Neuronal stem cell (in vitro differentiated cells): ENCODE results near the gene FGD3.
A peak's percentile ranks its signal among the peaks of the same experiment; 100 is the strongest.

ENCODE experiments used
- DNase-seq: peaks from one replicate; pipeline ENCODE4 v3.0.0-alpha.2; 2013; ENCODE audit warnings: low spot score
- H2AFZ ChIP-seq: one replicate; pipeline ENCODE4 v1.6.1; 2013; ENCODE audit warnings: mild to moderate bottlenecking, low read length, inconsistent platforms
- H2AK5ac ChIP-seq: 2 replicates; pipeline ENCODE4 v1.6.1; 2013; ENCODE audit warnings: low read depth, mild to moderate bottlenecking, inconsistent platforms, low read length, moderate library complexity, mixed read lengths
- H2BK120ac ChIP-seq: 2 replicates; pipeline ENCODE4 v1.6.1; 2013; ENCODE audit warnings: low read depth, mild to moderate bottlenecking, inconsistent platforms, low read length, moderate library complexity, mixed read lengths
- H2BK12ac ChIP-seq: one replicate; pipeline ENCODE4 v1.6.1; 2013; ENCODE audit warnings: low read length, inconsistent platforms
- H2BK15ac ChIP-seq: 2 replicates; pipeline ENCODE4 v1.6.1; 2013; ENCODE audit warnings: mild to moderate bottlenecking, low read length, inconsistent platforms, mixed read lengths
- H2BK5ac ChIP-seq: one replicate; pipeline ENCODE4 v1.6.1; 2013; ENCODE audit warnings: inconsistent platforms, mild to moderate bottlenecking, low read length, moderate library complexity
- H3K14ac ChIP-seq: one replicate; pipeline ENCODE4 v1.6.1; 2013; ENCODE audit warnings: low read length, inconsistent platforms
- H3K18ac ChIP-seq: 2 replicates; pipeline ENCODE4 v1.6.1; 2013; ENCODE audit warnings: low read length, inconsistent platforms
- H3K23ac ChIP-seq: 2 replicates; pipeline ENCODE4 v1.6.1; 2013; ENCODE audit warnings: low read depth, mild to moderate bottlenecking, mixed read lengths, low read length, inconsistent platforms; ENCODE audit not compliant: poor library complexity
- H3K27ac ChIP-seq: replicated peaks from 3 replicates; pipeline ENCODE4 v1.5.1; 2013; ENCODE audit warnings: low read length, inconsistent platforms
- H3K27me3 ChIP-seq, 3 experiments: 2 replicates each; pipeline ENCODE4 v1.6.1; 2013; ENCODE audit warnings: low read length in 3 of 3, mild to moderate bottlenecking in 2 of 3, inconsistent platforms in 1 of 3, low read depth in 1 of 3, mixed read lengths in 1 of 3, moderate library complexity in 1 of 3; ENCODE audit not compliant: control insufficient read depth in 3 of 3, insufficient read depth in 3 of 3
- H3K36me3 ChIP-seq, 2 donors: replicated peaks in 1 of 2; 2 replicates each; pipeline ENCODE4 v1.6.1; 2013; ENCODE audit warnings: low read length in 2 of 2; ENCODE audit not compliant: control insufficient read depth in 2 of 2, insufficient read depth in 2 of 2
- H3K4ac ChIP-seq: 2 replicates; pipeline ENCODE4 v1.6.1; 2013; ENCODE audit warnings: inconsistent platforms, mild to moderate bottlenecking, low read length, moderate library complexity
- H3K4me1 ChIP-seq, 2 donors: 1 replicate in 1 of 2; 2 replicates in 1 of 2; pipeline ENCODE4 v1.6.1; 2013; ENCODE audit warnings: low read length in 2 of 2, low read depth in 1 of 2; ENCODE audit not compliant: control insufficient read depth in 2 of 2, insufficient read depth in 1 of 2
- H3K4me2 ChIP-seq: one replicate; pipeline ENCODE4 v1.6.1; 2013; ENCODE audit warnings: mild to moderate bottlenecking, low read length, inconsistent platforms; ENCODE audit not compliant: insufficient read depth, poor library complexity, severe bottlenecking
- H3K4me3 ChIP-seq, 2 donors: 2 replicates each; pipeline ENCODE4 v1.5.1; 2013; ENCODE audit warnings: low read length in 2 of 2, mild to moderate bottlenecking in 2 of 2, inconsistent platforms in 1 of 2, moderate library complexity in 1 of 2
- H3K79me1 ChIP-seq: one replicate; pipeline ENCODE4 v1.6.1; 2013; ENCODE audit warnings: low read depth, mild to moderate bottlenecking, inconsistent platforms, low read length, moderate library complexity
- H3K9ac ChIP-seq: one replicate; pipeline ENCODE4 v1.6.1; 2013; ENCODE audit warnings: mild to moderate bottlenecking, low read depth, low read length, inconsistent platforms; ENCODE audit not compliant: poor library complexity
- H3K9me3 ChIP-seq, 2 donors: replicated peaks in 1 of 2; 2 replicates each; pipeline versions ENCODE3 to v1.6.1; 2013; ENCODE audit warnings: low read length in 2 of 2, mild to moderate bottlenecking in 2 of 2, inconsistent platforms in 1 of 2, low read depth in 1 of 2, mixed read lengths in 1 of 2, moderate library complexity in 1 of 2; ENCODE audit not compliant: control insufficient read depth in 2 of 2, insufficient read depth in 1 of 2
- H4K8ac ChIP-seq: one replicate; pipeline ENCODE4 v1.6.1; 2013; ENCODE audit warnings: low read depth, mild to moderate bottlenecking, inconsistent platforms, low read length, moderate library complexity
- H4K91ac ChIP-seq: one replicate; pipeline ENCODE4 v1.6.1; 2013; ENCODE audit warnings: low read length, low read depth, mild to moderate bottlenecking, inconsistent platforms; ENCODE audit not compliant: poor library complexity
- WGBS, 2 donors: extraction: QIAGEN DNeasy Blood & Tissue Kit; methylation state at CpG; one replicate each; pipeline ENCODE4 v1.1.7; 2013; ENCODE audit warnings: missing lambda C conversion rate in 2 of 2, mixed read lengths in 1 of 2; ENCODE audit not compliant: insufficient read length in 2 of 2, insufficient replicate concordance in 1 of 2; ENCODE audit errors: extremely low coverage in 2 of 2; 5-methylcytosine and 5-hydroxymethylcytosine counted together

Gene FGD3

DNA sequence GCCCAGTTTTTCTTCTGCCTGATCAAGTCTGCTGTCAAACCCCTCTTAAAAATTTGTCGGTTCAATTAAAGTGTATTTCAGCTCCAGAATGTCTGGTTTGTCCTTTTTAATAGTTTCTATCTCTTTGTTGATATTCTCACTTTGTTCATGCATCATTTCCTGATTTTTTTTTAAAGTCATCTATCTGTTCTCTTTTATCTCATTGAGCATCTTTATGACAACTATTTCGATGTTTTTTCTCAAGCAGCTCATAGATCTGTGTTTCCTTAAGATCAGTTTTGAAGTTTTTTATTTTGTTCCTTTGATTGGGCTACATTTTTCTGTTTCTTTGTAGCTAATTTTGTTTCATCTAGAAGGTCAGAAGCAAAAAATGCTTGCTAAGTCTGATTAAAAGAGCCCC lies 53.7 kb downstream of the FGD3 start:
- H4K91ac ChIP-seq: no peak overlapping the region
- H2AK5ac ChIP-seq: no peak overlapping the region
- no peak overlapping the region for H3K4ac ChIP-seq
- no peak overlapping the region for H3K14ac ChIP-seq
- H3K4me3 ChIP-seq: no peak overlapping the region
- H3K18ac ChIP-seq: no peak overlapping the region
- H3K4me1 ChIP-seq: peaks cover 0 to 1% of the 10 kb centered on the region in 2 donors
- no peak overlapping the region for H4K8ac ChIP-seq
- H3K4me2 ChIP-seq: no peak overlapping the region
- no peak overlapping the region for H2BK12ac ChIP-seq
- H2AFZ ChIP-seq: no peak overlapping the region
- DNase-seq: no peak
- no peaks in the 10 kb centered on the region for H3K79me1 ChIP-seq
- no peak overlapping the region for H3K27ac ChIP-seq
- H2BK120ac ChIP-seq: no peak overlapping the region
- H3K9me3 ChIP-seq: no peaks in the 10 kb centered on the region
- no peak overlapping the region for H3K9ac ChIP-seq
- H2BK15ac ChIP-seq: no peak overlapping the region
- no peaks in the 10 kb centered on the region for H3K36me3 ChIP-seq
- no peaks in the 10 kb centered on the region for H3K27me3 ChIP-seq
- H2BK5ac ChIP-seq: no peak overlapping the region
- no CpG with 5 or more reads among the region's 2 CpGs for WGBS, 2 donors
- no peak overlapping the region for H3K23ac ChIP-seq

DNA sequence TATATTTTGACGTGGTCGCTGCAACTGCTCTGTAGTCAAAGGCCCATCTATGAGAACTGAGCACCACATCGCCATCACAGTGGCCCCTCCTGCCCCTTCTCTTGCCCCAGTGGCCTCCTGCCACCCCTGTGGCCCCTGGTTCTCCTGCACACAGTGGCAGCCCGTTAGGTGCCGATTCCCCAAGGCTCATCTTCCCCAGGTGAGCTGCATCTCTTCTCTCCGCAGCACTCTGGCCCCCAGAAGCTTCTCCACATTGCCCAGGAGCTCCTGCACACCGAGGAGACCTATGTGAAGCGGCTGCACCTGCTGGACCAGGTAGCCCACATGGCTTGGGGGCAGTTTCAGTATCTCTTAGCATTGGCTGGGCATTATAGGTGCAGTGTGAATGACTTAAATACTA lies 55.4 kb downstream of the FGD3 start:
- H3K4me2 ChIP-seq: no peak overlapping the region

DNA sequence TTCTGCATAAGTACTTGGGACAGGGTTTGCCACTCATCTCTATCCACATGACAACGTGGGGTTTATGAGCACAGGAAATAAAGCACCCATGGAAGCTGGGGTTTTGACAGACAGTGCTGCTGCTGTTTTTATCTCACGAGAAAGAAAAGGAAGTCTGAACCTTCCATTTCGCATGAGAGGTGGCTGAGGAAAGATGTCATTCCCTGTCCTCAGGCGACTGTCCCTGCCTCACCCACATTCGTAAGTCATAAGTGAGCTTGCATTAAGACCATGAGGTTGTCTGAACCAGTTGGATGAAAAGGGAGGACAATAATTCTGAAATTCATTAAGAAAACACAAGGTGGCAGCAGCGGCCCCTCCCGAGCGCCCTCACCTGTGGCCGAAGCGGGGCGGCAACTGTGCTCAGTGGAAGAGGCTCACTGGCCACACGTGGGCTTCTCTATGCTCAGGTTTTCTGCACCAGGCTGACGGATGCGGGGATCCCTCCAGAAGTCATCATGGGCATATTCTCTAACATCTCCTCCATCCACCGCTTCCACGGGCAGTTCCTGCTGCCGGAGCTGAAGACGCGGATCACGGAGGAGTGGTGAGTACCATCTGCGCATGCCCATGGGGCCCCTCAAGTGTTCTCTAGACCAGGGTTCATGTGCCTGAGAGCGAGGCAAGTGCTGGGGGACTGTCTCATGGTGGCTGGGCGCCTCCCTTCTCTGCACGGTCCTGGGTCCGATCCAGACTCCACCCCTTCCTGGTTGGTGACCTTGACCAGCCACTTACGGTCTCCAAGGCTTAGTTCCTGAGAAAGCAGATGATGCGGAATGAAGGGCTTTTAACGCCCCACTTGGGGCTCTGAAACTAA lies 56.5 kb downstream of the FGD3 start:
- peak overlapping the region; percentile 15 for H3K18ac ChIP-seq
- H3K4me1 ChIP-seq: peaks cover 0 to 1% of the 10 kb centered on the region in 2 donors
- H3K23ac ChIP-seq: no peak overlapping the region
- no peak overlapping the region for H2BK12ac ChIP-seq
- H3K79me1 ChIP-seq: no peaks in the 10 kb centered on the region
- no peak overlapping the region for H3K4me2 ChIP-seq
- H3K9me3 ChIP-seq: no peaks in the 10 kb centered on the region
- peak overlapping the region; percentile 42 for H2BK5ac ChIP-seq
- no peak overlapping the region for H4K8ac ChIP-seq
- H3K4ac ChIP-seq: no peak overlapping the region
- WGBS, 2 donors: no CpG with 5 or more reads among the region's 28 CpGs
- no peak overlapping the region for H2AFZ ChIP-seq
- H4K91ac ChIP-seq: no peak overlapping the region
- H3K36me3 ChIP-seq: no peaks in the 10 kb centered on the region
- DNase-seq: no peak
- no peak overlapping the region for H3K4me3 ChIP-seq
- H3K14ac ChIP-seq: no peak overlapping the region
- no peak overlapping the region for H3K9ac ChIP-seq
- no peak overlapping the region for H3K27ac ChIP-seq
- peak overlapping the region; percentile 11 for H2AK5ac ChIP-seq
- H2BK15ac ChIP-seq: no peak overlapping the region
- no peak overlapping the region for H2BK120ac ChIP-seq
- H3K27me3 ChIP-seq: no peaks in the 10 kb centered on the region

More for the DNA sequence above, 55.4 kb downstream of the FGD3 start:
- no peak overlapping the region for H4K8ac ChIP-seq
- no peak overlapping the region for H3K23ac ChIP-seq
- H3K18ac ChIP-seq: no peak overlapping the region
- no peak overlapping the region for H3K14ac ChIP-seq
- H3K4ac ChIP-seq: no peak overlapping the region
- peak overlapping the region; percentile 88 for H2BK12ac ChIP-seq
- H2BK120ac ChIP-seq: no peak overlapping the region
- no peak overlapping the region for H4K91ac ChIP-seq
- H2BK15ac ChIP-seq: no peak overlapping the region
- H3K27me3 ChIP-seq: no peaks in the 10 kb centered on the region
- WGBS, 2 donors: no CpG with 5 or more reads among the region's 8 CpGs
- H3K9me3 ChIP-seq: no peaks in the 10 kb centered on the region
- no peak overlapping the region for H3K27ac ChIP-seq
- no peak overlapping the region for H2BK5ac ChIP-seq
- no peak overlapping the region for H2AK5ac ChIP-seq
- H2AFZ ChIP-seq: no peak overlapping the region
- no peak overlapping the region for H3K9ac ChIP-seq
- no peaks in the 10 kb centered on the region for H3K79me1 ChIP-seq
- H3K36me3 ChIP-seq: no peaks in the 10 kb centered on the region
- peaks cover 0 to 1% of the 10 kb centered on the region in 2 donors for H3K4me1 ChIP-seq
- H3K4me3 ChIP-seq: no peak overlapping the region
- no peak for DNase-seq

DNA sequence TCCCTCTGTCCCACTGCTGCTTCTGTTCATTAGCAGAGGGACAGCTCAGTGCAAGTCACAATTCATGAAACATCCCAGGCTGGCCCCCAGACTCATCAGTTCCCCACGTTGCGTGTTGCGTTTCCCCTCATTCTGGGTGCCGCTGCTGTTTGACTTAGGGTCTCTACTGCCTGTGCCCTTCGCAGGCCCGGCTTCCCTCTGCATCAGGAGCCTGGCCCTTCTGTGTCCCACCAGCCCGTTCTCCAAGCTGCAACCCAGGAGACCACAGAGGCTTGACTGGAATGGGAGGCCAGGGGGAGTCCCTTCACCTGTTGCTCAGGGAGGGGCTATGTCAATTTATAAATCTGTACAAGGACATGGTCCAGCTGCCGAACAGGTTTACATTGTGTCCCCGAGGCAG lies 57.2 kb downstream of the FGD3 start:
- no peak overlapping the region for H2AFZ ChIP-seq

More for the DNA sequence above, 57.2 kb downstream of the FGD3 start:
- H3K18ac ChIP-seq: no peak overlapping the region
- no peaks in the 10 kb centered on the region for H3K27me3 ChIP-seq
- H3K27ac ChIP-seq: no peak overlapping the region
- H3K4me3 ChIP-seq: no peak overlapping the region
- no peak overlapping the region for H4K91ac ChIP-seq
- H3K79me1 ChIP-seq: peaks cover 2% of the 10 kb centered on the region
- no peak overlapping the region for H2BK12ac ChIP-seq
- H2BK5ac ChIP-seq: peak overlapping the region; percentile 42
- H3K4ac ChIP-seq: no peak overlapping the region
- H3K14ac ChIP-seq: peak overlapping the region; percentile 91
- peaks cover 0 to 1% of the 10 kb centered on the region in 2 donors for H3K4me1 ChIP-seq
- H3K36me3 ChIP-seq: no peaks in the 10 kb centered on the region
- H2BK15ac ChIP-seq: no peak overlapping the region
- no peak overlapping the region for H2BK120ac ChIP-seq
- H3K9me3 ChIP-seq: no peaks in the 10 kb centered on the region
- no peak overlapping the region for H2AK5ac ChIP-seq
- WGBS, 2 donors: no CpG with 5 or more reads among the region's 9 CpGs
- H3K23ac ChIP-seq: no peak overlapping the region
- H3K4me2 ChIP-seq: no peak overlapping the region
- no peak overlapping the region for H3K9ac ChIP-seq
- H4K8ac ChIP-seq: no peak overlapping the region
- DNase-seq: no peak
